HG03196 (cell line): ENCODE data around the gene CSMD2.

Source experiments
- ATAC-seq: cut with Tn5 transposase; IDR thresholded peaks from one replicate; pipeline ENCODE4 v1.9.1; 2021; ENCODE audit not compliant: unreplicated experiment

Gene CSMD2

DNA sequence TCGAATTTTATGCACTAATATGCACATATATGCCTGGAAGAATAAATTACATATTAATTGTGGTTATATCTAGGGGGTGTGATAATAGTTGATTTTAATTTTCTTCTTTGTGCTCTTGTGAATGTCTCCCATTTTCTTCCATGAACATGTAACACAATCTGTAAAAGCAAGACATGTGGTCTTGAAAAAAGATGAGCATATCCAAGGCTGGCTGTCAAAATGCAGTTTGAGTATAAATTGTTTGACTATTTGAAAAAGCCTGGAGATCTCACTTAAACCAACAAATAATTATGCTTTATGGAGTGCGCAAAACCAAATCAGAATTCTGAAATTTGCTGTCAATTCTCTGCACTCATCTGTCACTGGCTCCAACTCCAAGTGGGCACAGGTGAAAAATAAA lies 157.3 kb downstream of the CSMD2 start:
- ATAC-seq: no peak

DNA sequence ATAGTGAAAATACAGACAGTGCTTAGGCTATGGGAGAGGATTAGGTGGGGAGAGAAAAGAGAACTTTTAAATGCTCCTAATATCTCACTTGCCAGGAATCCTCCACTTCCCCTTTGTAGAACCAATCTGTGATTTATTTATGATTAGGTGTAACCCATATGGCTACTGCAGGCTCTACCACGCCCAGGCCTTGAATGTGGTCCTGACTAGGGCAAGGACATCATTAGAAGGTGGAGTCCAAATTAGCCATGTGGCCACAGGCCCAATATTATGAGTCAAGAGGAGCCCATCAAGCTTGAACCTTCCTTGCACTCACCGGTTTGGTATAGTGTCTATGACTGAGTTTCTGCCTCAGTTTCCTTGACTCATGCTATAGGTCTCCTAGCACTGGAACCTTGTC lies 159.7 kb downstream of the CSMD2 start:
- no peak for ATAC-seq

GRCh38 chr1:34002810-34003209 lies 162.2 kb downstream of the CSMD2 start:
- ATAC-seq: no peak

DNA sequence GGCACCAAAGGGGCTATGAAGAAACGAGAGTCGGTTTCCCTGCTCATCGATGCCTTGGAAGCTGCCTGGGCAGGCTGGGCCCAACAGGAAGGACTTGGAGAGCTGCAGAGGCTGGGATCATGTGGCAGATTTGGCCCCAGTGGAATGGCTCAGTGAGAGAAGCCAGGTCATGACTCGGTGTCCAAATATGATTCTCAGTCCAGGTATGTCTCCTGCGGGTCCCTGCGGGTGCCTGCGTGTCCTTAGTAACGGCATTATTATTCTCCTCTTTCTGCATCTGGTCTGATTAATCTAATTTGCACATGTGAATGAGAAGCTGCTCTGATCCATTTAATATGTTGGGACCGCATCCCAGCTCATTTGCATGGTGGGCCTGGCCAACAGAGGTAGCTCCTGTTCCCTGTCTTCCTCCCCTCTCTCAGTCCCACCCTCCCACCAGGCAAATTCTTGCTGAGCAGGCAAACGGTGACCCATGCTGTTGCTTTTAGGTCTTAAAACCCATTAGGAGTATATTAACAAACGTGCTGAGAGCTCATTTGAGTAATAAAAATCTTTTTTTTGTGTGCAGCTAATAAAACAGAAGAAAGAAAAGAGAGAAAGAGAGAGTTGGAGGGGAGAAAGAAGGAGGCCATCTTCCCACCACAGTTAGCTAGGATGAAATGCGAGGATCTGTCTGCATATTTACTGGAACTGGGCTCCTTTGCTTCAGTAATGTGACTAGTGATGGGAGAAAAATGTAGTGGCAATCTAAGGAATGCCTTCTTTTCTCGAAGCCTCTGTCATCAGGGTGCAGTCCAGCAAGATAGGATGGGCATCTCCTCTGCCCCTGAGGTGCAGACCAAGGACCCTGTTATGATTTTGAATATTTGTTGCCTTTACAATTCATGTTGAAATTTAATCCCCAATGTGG lies 167.6 kb downstream of the CSMD2 start:
- no peak for ATAC-seq

- ATAC-seq: no peak
These were observed 168.7 kb downstream of the CSMD2 start for GRCh38 chr1:33996281-33996680.

- no peak for ATAC-seq
These were observed 171.7 kb downstream of the CSMD2 start for GRCh38 chr1:33993301-33993700.

GRCh38 chr1:33990281-33990680 lies 174.7 kb downstream of the CSMD2 start:
- no peak for ATAC-seq

- ATAC-seq: no peak
These were observed 176.9 kb downstream of the CSMD2 start for GRCh38 chr1:33988161-33988560.

- ATAC-seq: no peak
These were observed 178.5 kb downstream of the CSMD2 start for GRCh38 chr1:33986390-33987095.

- ATAC-seq: no peak
These were observed 179.4 kb downstream of the CSMD2 start for GRCh38 chr1:33985656-33986055.

DNA sequence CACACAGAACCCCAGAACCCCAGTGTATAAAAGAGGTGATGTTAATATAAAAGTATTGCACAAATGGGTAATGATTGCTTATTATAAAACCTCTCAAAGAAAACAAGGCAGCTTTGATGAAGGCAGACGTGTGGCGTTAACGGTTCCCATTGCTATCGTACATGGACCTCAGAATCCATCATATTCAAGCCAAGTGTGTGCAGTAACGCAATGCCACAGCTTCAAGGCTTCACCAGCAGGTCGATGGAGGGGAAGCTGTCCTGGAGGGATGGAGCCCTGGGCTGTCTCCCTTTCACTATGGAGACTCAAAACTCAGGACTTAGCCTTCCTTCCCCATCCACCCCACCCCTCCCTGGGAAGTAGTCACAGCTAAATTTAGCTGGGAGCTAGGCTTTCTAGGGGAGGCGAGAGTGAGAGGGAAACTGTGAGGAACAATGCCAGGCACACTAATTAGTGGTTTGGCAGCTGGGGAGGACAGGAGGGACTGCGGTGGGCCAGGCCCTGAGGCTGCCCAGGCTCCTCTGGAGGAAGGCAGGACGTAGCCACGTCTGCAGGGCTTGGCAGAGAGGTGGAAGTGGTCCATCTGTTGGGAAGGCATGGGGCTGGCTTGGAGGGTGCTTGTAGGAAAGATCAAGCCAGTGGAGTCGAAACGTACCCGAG lies 180.0 kb downstream of the CSMD2 start:
- ATAC-seq: no peak

- no peak for ATAC-seq
These were observed 182.6 kb downstream of the CSMD2 start for GRCh38 chr1:33982419-33982818.

GRCh38 chr1:33979341-33979740 lies 185.7 kb downstream of the CSMD2 start:
- no peak for ATAC-seq

DNA sequence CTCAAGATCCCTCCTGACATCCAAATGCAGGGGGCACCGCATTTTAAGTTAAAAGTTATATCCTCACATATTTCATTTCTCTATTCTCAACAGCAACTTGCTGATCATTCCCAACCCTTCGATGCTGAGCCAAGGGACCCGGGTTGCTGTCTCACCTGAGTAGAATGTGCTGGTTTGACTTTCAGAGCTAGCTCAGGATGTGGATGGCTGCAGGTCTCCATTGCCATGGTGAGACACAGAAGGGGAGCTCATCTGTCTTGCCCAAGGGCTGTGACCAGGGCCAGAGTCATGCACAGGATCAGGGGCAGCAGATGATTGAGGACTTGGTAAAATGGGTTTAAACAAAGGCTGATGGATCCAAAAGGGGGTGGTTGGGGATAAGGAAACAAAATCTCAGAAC lies 189.1 kb downstream of the CSMD2 start:
- no peak for ATAC-seq

DNA sequence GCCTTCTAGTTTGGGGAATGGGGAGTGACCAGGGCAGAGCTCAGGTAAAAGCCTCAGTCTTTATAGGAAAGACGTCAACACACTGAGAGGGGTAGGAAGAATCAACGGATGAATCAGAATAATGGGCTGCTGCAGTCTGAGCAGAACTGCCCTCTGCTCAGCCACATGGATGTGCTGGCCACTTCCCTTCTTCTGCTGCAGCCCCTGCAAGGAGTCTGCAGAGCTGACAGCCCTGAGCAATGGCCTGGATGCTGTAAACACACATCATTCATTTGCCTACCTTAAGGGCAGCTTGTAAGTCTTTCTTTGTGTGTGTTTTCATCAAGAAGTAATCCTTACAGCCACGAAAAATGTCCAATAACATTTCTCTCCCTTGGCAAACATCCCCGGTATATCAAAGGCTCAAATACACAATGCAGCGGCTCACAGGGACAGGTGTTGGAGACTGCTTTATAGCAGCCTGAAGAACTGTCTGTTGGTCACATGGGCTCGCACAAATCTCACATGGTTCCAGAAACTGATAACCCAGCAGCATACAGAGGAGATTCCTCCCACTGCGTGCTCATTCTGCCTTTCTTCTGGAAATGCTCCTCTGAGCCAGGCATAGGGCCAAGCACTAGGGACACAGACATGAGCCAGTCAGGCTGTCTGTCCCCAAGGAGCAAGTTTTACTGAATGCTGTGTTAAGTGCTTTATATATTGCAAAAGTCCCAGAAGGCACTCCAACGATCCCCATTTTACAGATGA lies 191.1 kb downstream of the CSMD2 start:
- ATAC-seq: no peak

DNA sequence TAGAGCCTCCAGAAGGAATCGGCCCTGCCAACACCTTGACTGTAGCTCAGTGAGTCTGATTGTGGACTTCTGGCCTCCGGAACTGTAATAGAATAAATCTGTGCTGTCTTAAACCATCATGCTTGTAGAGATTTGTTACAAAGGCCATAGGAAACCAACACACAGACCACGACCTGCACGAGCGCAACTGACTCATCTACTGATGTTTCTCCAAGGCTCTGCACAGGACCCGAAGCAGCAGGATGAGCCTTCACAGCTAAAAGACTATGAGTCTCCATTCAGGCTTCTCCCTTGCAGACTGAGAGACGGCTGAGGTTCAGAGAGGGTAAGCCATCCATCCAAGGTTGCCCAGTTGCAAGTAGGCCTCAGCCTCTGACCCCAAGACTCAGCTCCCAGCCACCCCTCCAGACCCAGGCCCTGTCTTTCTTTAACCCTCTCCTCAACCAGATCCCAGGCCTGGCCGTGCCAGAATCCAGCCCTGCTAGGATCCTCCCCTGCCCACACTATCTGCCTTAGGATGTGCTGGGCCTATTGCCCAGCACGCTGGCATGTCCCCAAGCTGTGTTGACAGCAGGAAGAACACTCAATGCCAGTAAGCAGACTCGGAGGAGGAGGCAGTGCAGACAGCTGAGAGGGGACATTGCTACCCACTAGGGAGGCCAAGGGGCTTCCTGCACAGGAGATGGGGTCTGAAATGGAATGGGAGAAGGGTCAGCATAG lies 192.2 kb downstream of the CSMD2 start:
- ATAC-seq: no peak

- ATAC-seq: no peak
These were observed 193.1 kb downstream of the CSMD2 start for GRCh38 chr1:33971913-33972312.

GRCh38 chr1:33971018-33971710 lies 193.9 kb downstream of the CSMD2 start:
- no peak for ATAC-seq

DNA sequence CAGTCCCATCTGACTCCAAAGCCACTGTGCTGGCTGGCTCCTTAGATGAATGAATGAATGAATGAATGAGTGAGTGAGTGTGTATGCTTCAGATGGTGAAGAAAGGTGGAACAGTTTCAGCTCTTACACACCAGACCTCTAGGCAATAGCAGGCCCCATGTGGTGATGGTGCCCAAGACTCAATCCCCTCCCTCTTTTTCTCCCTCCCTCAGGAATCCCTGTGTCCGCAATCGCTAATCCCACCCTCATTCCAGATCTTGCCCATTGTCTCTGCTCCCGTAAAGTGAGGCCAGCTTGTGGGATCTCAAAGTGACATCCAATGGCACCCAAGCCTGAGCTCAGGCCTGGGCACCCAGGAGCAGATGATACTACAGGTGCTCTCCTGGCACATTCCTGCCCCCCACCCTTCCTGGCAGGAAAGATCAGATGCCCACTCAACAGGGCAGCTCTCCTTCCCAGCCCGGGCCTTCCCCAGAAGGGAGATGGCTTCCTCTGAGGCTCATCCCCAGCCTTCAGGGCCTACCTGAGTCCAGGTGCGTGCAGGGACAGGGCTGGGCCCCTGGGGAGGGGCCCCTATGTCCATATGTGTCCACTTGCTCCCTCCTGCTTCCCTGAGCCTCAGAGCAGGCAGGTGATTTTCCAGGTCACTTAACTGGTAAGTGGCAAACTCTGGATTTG lies 194.7 kb downstream of the CSMD2 start:
- ATAC-seq: no peak
